HCT116 (cell line): ENCODE measurements around the gene SNCAIP. TPM values are rescaled to one million over a fixed set of nuclear protein-coding genes. Genes with fewer than 3 reads are reported as not detected.
A peak's percentile ranks its signal among the peaks of the same experiment; 100 is the strongest.

Experiments used
- ATAC-seq: fragments of 200-7000 bp; cut with Tn5 transposase; 2 replicates; pipeline ENCODE4 v1.9.1; 2020; ENCODE audit warnings: mild to moderate bottlenecking, moderate library complexity
- BruUV-seq: library from RNA; stranded (reverse); fragments of 400-500 nt; replicated peaks from 2 replicates; lab custom pipeline; 2021; lab: Mats Ljungman, UMichigan
- CTCF ChIA-PET: fragments of 300-600 bp; sonication (Branson Sonifier 250); formaldehyde crosslinking; loops from one replicate; lab custom pipeline; 2021; ENCODE audit warnings: antibody characterized with exemption; lab: Charles Lee
- POLR2A ChIA-PET: fragments of 300-600, 350-600 bp; sonication (Branson Sonifier 250); formaldehyde crosslinking; loops from one replicate; lab custom pipeline; 2021; ENCODE audit warnings: antibody characterized with exemption; lab: Charles Lee
- RAD21 ChIA-PET, 2 experiments: fragments of 300-600 bp; sonication (Branson Sonifier 250); formaldehyde crosslinking; loops; one replicate each; lab custom pipeline; 2023; ENCODE audit warnings: low total read pairs in 2 of 2; ENCODE audit not compliant: uncharacterized antibody in 2 of 2, unreplicated experiment in 2 of 2, low non-redundant PET in 1 of 2; lab: Charles Lee
- DNase-seq: peaks from one replicate; pipeline ENCODE4 v3.0.0-alpha.2; 2010; ENCODE audit warnings: low read depth, low spot score
- H2AFZ ChIP-seq: fragments of 200-600 bp; shearing (Covaris generic), sonication (generic); 2 replicates; pipeline ENCODE4 v1.6.1; 2017; ENCODE audit warnings: low read depth, mixed run types, mixed read lengths, antibody characterized with exemption, low read length; ENCODE audit not compliant: poor library complexity, severe bottlenecking
- H3K27ac ChIP-seq: 2 replicates; pipeline ENCODE4 v1.5.1; 2012; ENCODE audit warnings: low read depth, low read length
- H3K27me3 ChIP-seq: fragments of 200-600 bp; sonication (generic); 2 replicates; pipeline ENCODE4 v1.6.1; 2016; ENCODE audit warnings: mixed run types, low read length, mixed read lengths; ENCODE audit not compliant: insufficient read depth
- H3K36me3 ChIP-seq, 2 experiments: fragments of 200-500 bp in 1 of 2; fragments of 200-600 bp in 1 of 2; sonication (Bioruptor generic) in 1 of 2; sonication (generic) in 1 of 2; 2 replicates each; pipeline versions ENCODE4 v1.5.1 to v1.6.1; 2014 to 2016; ENCODE audit warnings: low read length in 2 of 2, inconsistent platforms in 1 of 2, mixed read lengths in 1 of 2, mixed run types in 1 of 2; ENCODE audit not compliant: insufficient read depth in 2 of 2, control insufficient read depth in 1 of 2
- H3K4me1 ChIP-seq, 2 experiments: fragments of 200-600 bp in 1 of 2; sonication (generic) in 1 of 2; 2 replicates each; pipeline versions ENCODE4 v1.5.1 to v1.6.1; 2012 to 2017; ENCODE audit warnings: low read length in 2 of 2, inconsistent platforms in 1 of 2, mild to moderate bottlenecking in 1 of 2, mixed read lengths in 1 of 2, mixed run types in 1 of 2, moderate library complexity in 1 of 2; ENCODE audit not compliant: insufficient read depth in 2 of 2, control insufficient read depth in 1 of 2
- H3K4me2 ChIP-seq: fragments of 200-600 bp; sonication (generic); 2 replicates; pipeline ENCODE4 v1.6.1; 2017; ENCODE audit warnings: mixed run types, low read length, mixed read lengths
- H3K4me3 ChIP-seq, 2 experiments: fragments of 200-600 bp in 1 of 2; sonication (generic) in 1 of 2; replicated peaks in 1 of 2; 2 replicates each; pipeline ENCODE4 v1.5.1; 2011 to 2016; ENCODE audit warnings: low read length in 2 of 2, control low read depth in 1 of 2, low read depth in 1 of 2, mild to moderate bottlenecking in 1 of 2, mixed read lengths in 1 of 2, mixed run types in 1 of 2
- H3K79me2 ChIP-seq: fragments of 200-600 bp; sonication (generic); 2 replicates; pipeline ENCODE4 v1.6.1; 2017; ENCODE audit warnings: mild to moderate bottlenecking, mixed run types, low read length, moderate library complexity, mixed read lengths; ENCODE audit not compliant: insufficient read depth
- H3K9ac ChIP-seq: fragments of 200-600 bp; sonication (generic); 2 replicates; pipeline ENCODE4 v1.6.1; 2016; ENCODE audit warnings: low read length, mixed read lengths
- H3K9me2 ChIP-seq: fragments of 200-600 bp; sonication (generic), shearing (Covaris generic); 2 replicates; pipeline ENCODE4 v1.6.1; 2017; ENCODE audit warnings: mixed run types, mild to moderate bottlenecking, moderate library complexity; ENCODE audit not compliant: insufficient read depth
- H3K9me3 ChIP-seq, 2 experiments: fragments of 200-500 bp in 1 of 2; fragments of 200-600 bp in 1 of 2; sonication (Bioruptor generic) in 1 of 2; sonication (generic) in 1 of 2; 2 replicates each; pipeline ENCODE4 v1.6.1; 2014 to 2017; ENCODE audit warnings: low read length in 2 of 2, mixed read lengths in 2 of 2, inconsistent platforms in 1 of 2, low read depth in 1 of 2, mild to moderate bottlenecking in 1 of 2, mixed run types in 1 of 2, moderate library complexity in 1 of 2; ENCODE audit not compliant: control insufficient read depth in 1 of 2, insufficient read depth in 1 of 2
- H4K20me1 ChIP-seq: fragments of 200-600 bp; sonication (generic), shearing (Covaris generic); 2 replicates; pipeline ENCODE4 v1.6.1; 2017; ENCODE audit warnings: mixed run types, mild to moderate bottlenecking, moderate library complexity; ENCODE audit not compliant: insufficient read depth
- CBX3 ChIP-seq: IDR thresholded peaks from 2 replicates; pipeline ENCODE4 v1.6.1; 2012; ENCODE audit warnings: low read depth
- EZH2 ChIP-seq: fragments of 200-600 bp; sonication (generic); IDR thresholded peaks from 2 replicates; pipeline ENCODE4 v1.6.1; 2017; ENCODE audit warnings: antibody characterized with exemption, mixed run types
- JUND ChIP-seq: IDR thresholded peaks from 2 replicates; pipeline ENCODE4 v1.6.1; 2012
- RAD21 ChIP-seq: IDR thresholded peaks from 2 replicates; pipeline ENCODE4 v1.6.1; 2012; ENCODE audit warnings: low read depth, mild to moderate bottlenecking
- SRF ChIP-seq: IDR thresholded peaks from 2 replicates; pipeline ENCODE4 v1.6.1; 2012; ENCODE audit warnings: low read depth
- ZFX ChIP-seq: fragments of 450-650 bp; IDR thresholded peaks from 2 replicates; pipeline ENCODE4 v1.6.1; 2017
- ZNF274 ChIP-seq: fragments of 200-500 bp; sonication (Bioruptor generic); IDR thresholded peaks from 2 replicates; pipeline ENCODE4 v1.6.1; 2014; ENCODE audit warnings: mild to moderate bottlenecking, low read depth, low read length, inconsistent platforms
- intact Hi-C: fragments of 100-400 bp; cut with micrococcal nuclease; formaldehyde crosslinking; loops from 2 replicates; pipeline ENCODE4 v1.10.0; 2022
- total RNA-seq: library from RNA; stranded (reverse); gene quantifications from one replicate; pipeline ENCODE4 v1.2.1, GENCODE V29; 2021; ENCODE audit not compliant: unreplicated experiment
- TF ChIP-seq, protein P1 (sequence below), 3 experiments: fragments of 200-600 bp in 1 of 3; sonication (generic) in 1 of 3; IDR thresholded peaks in 2 of 3; conservative IDR thresholded peaks in 1 of 3; 2 replicates each; pipeline ENCODE4 v1.5.1; 2012 to 2017; ENCODE audit warnings: low read depth in 2 of 3, low read length in 2 of 3, antibody characterized with exemption in 1 of 3, borderline replicate concordance in 1 of 3, control low read depth in 1 of 3, mild to moderate bottlenecking in 1 of 3, mixed read lengths in 1 of 3, mixed run types in 1 of 3, moderate library complexity in 1 of 3; ENCODE audit not compliant: insufficient read depth in 1 of 3
- TF ChIP-seq, protein P2 (sequence below): IDR thresholded peaks from 2 replicates; pipeline ENCODE4 v1.6.1; 2011; ENCODE audit warnings: mild to moderate bottlenecking, low read length, moderate library complexity; ENCODE audit not compliant: insufficient replicate concordance; ENCODE audit errors: extremely low read depth
- TF ChIP-seq, protein P3 (sequence below): IDR thresholded peaks from 2 replicates; pipeline ENCODE4 v1.6.1; 2012; ENCODE audit warnings: low read depth

The SNCAIP gene
- total RNA-seq, 1 experiment from 2014 or later = not detected

DNA sequence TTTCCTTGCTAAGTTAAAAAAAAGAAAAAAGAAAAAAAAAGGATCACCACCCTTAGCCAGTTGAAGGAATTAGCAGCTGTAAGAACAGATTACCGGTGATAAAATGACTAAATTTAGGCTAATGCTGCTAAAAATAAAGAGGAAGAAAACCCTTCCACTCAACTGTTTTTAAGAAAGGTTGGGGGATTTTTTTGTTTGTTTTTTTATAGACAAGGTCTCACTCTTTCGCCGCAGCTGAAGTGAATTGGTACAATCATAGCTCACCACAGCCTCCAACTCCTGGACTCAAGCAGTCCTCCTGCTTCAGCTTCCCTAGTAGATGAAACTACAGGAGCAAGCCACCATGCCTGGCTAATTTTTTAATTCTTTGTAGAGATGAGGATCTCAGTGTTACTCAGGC, 101.7 kb downstream of the SNCAIP start (continued):
- TF ChIP-seq SRF (no peak), JUND (no peak), EZH2 (no peak), ZFX (no peak)

DNA sequence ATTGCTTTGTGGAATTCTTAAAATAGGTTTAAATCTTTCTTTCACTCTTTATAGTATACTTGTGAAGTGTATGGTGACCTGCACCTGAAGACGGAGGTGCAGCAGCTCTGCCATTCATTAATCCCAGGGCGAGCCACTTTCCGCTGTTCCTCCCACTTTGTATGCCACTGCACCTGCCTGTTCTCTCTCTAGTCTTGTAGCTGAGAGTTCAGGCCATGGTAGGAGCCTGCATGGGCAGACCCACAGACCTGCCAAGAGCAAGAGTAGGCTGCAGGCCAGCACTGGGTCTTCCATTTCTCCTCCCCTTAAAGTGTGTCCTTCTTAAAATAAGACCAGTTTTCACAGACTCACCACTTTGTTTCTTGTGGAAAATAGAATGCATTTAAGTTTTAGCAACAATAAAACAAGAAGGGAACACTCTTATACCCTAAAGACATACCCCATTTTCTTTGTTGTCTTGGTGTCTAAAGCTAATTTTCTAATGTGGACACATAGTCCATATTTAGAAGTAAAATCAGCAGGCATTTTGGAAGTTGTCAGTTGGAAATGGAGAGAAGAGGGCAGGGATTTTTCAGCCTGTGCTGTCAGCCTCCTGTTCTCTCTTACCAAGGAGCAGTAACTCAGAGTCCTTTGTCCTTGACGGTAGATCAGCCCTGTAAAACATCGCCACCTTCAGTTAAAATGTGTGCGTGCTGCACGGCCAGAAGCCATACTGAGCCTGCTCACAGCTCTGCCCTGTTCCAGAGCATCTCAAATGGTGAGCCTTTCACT, 103.2 kb downstream of the SNCAIP start:
- ChIA-PET CTCF (interaction anchor here (1.0 to 1.8 kb wide), 3 partner anchors 11 to 220 kb away, joined by 3 to 7 read pairs (median 5); no protein-coding TSS in a partner anchor), RAD21 (no interaction called here), POLR2A (no interaction called here)
- H3K4me1 ChIP-seq = no peaks in the 10 kb centered on the region
- H3K36me3 ChIP-seq = no peaks in the 10 kb centered on the region
- H3K9ac ChIP-seq = no peak overlapping the region
- intact Hi-C loops = loop anchor here (1.0 kb wide), 1 partner anchor 219 kb away; no protein-coding TSS in a partner anchor
- H3K27ac ChIP-seq = no peak overlapping the region
- H3K4me3 ChIP-seq = no peak overlapping the region
- no peaks in the 10 kb centered on the region for H3K79me2 ChIP-seq
- H4K20me1 ChIP-seq = no peaks in the 10 kb centered on the region
- no peaks in the 10 kb centered on the region for H3K9me3 ChIP-seq
- H3K4me2 ChIP-seq = no peak overlapping the region
- no peak overlapping the region for H2AFZ ChIP-seq
- TF ChIP-seq SRF = no peak
- TF ChIP-seq, protein P1, sequence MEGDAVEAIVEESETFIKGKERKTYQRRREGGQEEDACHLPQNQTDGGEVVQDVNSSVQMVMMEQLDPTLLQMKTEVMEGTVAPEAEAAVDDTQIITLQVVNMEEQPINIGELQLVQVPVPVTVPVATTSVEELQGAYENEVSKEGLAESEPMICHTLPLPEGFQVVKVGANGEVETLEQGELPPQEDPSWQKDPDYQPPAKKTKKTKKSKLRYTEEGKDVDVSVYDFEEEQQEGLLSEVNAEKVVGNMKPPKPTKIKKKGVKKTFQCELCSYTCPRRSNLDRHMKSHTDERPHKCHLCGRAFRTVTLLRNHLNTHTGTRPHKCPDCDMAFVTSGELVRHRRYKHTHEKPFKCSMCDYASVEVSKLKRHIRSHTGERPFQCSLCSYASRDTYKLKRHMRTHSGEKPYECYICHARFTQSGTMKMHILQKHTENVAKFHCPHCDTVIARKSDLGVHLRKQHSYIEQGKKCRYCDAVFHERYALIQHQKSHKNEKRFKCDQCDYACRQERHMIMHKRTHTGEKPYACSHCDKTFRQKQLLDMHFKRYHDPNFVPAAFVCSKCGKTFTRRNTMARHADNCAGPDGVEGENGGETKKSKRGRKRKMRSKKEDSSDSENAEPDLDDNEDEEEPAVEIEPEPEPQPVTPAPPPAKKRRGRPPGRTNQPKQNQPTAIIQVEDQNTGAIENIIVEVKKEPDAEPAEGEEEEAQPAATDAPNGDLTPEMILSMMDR (IDR thresholded peaks at IDR 0.05 in 2 of 3, conservative IDR thresholded peaks at IDR 0.05 in 1 of 3; ENCODE audit: borderline replicate concordance in 1 of 3, insufficient read depth in 1 of 3, low read depth in 2 of 3, low read length in 2 of 3) = peak; percentile 38 to 69 (median 65); a peak in 5 of 6 replicates
- no peak for TF ChIP-seq ZFX
- peak; percentile 75 for TF ChIP-seq RAD21
- TF ChIP-seq, protein P2, sequence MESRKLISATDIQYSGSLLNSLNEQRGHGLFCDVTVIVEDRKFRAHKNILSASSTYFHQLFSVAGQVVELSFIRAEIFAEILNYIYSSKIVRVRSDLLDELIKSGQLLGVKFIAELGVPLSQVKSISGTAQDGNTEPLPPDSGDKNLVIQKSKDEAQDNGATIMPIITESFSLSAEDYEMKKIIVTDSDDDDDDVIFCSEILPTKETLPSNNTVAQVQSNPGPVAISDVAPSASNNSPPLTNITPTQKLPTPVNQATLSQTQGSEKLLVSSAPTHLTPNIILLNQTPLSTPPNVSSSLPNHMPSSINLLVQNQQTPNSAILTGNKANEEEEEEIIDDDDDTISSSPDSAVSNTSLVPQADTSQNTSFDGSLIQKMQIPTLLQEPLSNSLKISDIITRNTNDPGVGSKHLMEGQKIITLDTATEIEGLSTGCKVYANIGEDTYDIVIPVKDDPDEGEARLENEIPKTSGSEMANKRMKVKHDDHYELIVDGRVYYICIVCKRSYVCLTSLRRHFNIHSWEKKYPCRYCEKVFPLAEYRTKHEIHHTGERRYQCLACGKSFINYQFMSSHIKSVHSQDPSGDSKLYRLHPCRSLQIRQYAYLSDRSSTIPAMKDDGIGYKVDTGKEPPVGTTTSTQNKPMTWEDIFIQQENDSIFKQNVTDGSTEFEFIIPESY = no peak
- TF ChIP-seq, protein P3, sequence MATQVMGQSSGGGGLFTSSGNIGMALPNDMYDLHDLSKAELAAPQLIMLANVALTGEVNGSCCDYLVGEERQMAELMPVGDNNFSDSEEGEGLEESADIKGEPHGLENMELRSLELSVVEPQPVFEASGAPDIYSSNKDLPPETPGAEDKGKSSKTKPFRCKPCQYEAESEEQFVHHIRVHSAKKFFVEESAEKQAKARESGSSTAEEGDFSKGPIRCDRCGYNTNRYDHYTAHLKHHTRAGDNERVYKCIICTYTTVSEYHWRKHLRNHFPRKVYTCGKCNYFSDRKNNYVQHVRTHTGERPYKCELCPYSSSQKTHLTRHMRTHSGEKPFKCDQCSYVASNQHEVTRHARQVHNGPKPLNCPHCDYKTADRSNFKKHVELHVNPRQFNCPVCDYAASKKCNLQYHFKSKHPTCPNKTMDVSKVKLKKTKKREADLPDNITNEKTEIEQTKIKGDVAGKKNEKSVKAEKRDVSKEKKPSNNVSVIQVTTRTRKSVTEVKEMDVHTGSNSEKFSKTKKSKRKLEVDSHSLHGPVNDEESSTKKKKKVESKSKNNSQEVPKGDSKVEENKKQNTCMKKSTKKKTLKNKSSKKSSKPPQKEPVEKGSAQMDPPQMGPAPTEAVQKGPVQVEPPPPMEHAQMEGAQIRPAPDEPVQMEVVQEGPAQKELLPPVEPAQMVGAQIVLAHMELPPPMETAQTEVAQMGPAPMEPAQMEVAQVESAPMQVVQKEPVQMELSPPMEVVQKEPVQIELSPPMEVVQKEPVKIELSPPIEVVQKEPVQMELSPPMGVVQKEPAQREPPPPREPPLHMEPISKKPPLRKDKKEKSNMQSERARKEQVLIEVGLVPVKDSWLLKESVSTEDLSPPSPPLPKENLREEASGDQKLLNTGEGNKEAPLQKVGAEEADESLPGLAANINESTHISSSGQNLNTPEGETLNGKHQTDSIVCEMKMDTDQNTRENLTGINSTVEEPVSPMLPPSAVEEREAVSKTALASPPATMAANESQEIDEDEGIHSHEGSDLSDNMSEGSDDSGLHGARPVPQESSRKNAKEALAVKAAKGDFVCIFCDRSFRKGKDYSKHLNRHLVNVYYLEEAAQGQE = no peak
- TF ChIP-seq ZNF274 = no peak
- no peak for TF ChIP-seq CBX3
- no peaks in the 10 kb centered on the region for H3K27me3 ChIP-seq
- peak; percentile 98 for ATAC-seq
- H3K9me2 ChIP-seq = no peaks in the 10 kb centered on the region
- BruUV-seq = no TSS peak
- DNase-seq = peak; percentile 38
